HEK293 (cell line): ENCODE results near the gene ZNF423.

Experiments
- INSM2 ChIP-seq: fragments of 450-650 bp; formaldehyde crosslinking; IDR thresholded peaks from 2 replicates; pipeline ENCODE4 v1.5.1; 2016; ENCODE audit warnings: missing biosample characterization, missing genetic modification characterization
- PBX3 ChIP-seq: sonication (generic); formaldehyde crosslinking; IDR thresholded peaks from 2 replicates; pipeline ENCODE4 v1.8.1; 2022; ENCODE audit warnings: mild to moderate bottlenecking, moderate library complexity, missing genetic modification reagents
- PRDM1 ChIP-seq: fragments of 450-650 bp; formaldehyde crosslinking; IDR thresholded peaks from 2 replicates; pipeline ENCODE4; 2016; ENCODE audit warnings: missing biosample characterization, missing genetic modification characterization
- REST ChIP-seq: fragments of 450-650 bp; formaldehyde crosslinking; IDR thresholded peaks from 2 replicates; pipeline ENCODE4 v1.5.1; 2016; ENCODE audit warnings: missing biosample characterization, missing genetic modification characterization
- SP2 ChIP-seq: fragments of 450-650 bp; formaldehyde crosslinking; IDR thresholded peaks from 2 replicates; pipeline ENCODE4 v1.5.1; 2016; ENCODE audit warnings: missing biosample characterization, missing genetic modification characterization
- ZBTB17 ChIP-seq: fragments of 450-650 bp; formaldehyde crosslinking; IDR thresholded peaks from 2 replicates; pipeline ENCODE4 v1.5.1; 2016; ENCODE audit warnings: missing biosample characterization, missing genetic modification characterization
- ZNF184 ChIP-seq: fragments of 450-650 bp; IDR thresholded peaks from 2 replicates; pipeline ENCODE4 v1.5.1; 2018; ENCODE audit warnings: missing biosample characterization, mild to moderate bottlenecking, missing genetic modification characterization
- ZNF202 ChIP-seq: fragments of 450-650 bp; formaldehyde crosslinking; IDR thresholded peaks from 2 replicates; pipeline ENCODE4 v1.5.1; 2016; ENCODE audit warnings: missing biosample characterization, missing genetic modification characterization, borderline replicate concordance
- ZNF214 ChIP-seq: fragments of 450-650 bp; formaldehyde crosslinking; IDR thresholded peaks from 2 replicates; pipeline ENCODE4 v1.5.1; 2017; ENCODE audit warnings: missing biosample characterization, mild to moderate bottlenecking, missing genetic modification characterization, borderline replicate concordance
- ZNF239 ChIP-seq: fragments of 450-650 bp; formaldehyde crosslinking; IDR thresholded peaks from 2 replicates; pipeline ENCODE4 v1.5.1; 2016; ENCODE audit warnings: missing biosample characterization, missing genetic modification characterization
- TF ChIP-seq, protein P1 (sequence below): fragments of 450-650 bp; formaldehyde crosslinking; IDR thresholded peaks from 2 replicates; pipeline ENCODE4 v1.5.1; 2016; ENCODE audit warnings: missing biosample characterization, missing genetic modification characterization
- TF ChIP-seq, protein P2 (sequence below): fragments of 450-650 bp; formaldehyde crosslinking; IDR thresholded peaks from 2 replicates; pipeline ENCODE4 v1.5.1; 2016; ENCODE audit warnings: missing biosample characterization, missing genetic modification characterization

DNA sequence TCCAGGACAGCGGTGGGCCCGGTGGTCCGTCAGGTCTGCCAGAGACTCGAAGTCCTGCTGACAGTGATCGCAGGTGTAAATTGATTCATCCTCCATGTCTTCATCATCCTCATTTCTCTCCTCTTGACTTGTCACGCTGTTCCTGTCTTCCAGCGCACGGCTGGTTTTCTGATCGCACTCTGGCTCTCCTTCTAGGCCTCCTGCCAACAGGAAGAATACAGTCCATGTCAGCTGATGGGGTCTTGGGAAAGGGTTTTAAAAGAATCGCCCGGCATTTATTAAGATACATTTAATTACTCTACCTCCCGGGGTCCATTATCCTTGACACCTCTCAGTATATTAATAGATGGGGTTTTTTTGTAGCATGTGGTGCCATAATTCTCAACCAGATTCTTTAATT, 125.1 kb downstream of the ZNF423 start:
- TF ChIP-seq ZNF239 (tag by site-specific recombination) (no peak), SP2 (no peak), ZNF202 (tag by site-specific recombination) (no peak), ZNF184 (no peak), PBX3 (CRISPR knock-in tag) (no peak), ZBTB17 (tag by site-specific recombination) (no peak), ZNF214 (no peak), PRDM1 (tag by site-specific recombination) (no peak), INSM2 (tag by site-specific recombination) (no peak), REST (tag by site-specific recombination) (no peak)
- TF ChIP-seq, protein P1, sequence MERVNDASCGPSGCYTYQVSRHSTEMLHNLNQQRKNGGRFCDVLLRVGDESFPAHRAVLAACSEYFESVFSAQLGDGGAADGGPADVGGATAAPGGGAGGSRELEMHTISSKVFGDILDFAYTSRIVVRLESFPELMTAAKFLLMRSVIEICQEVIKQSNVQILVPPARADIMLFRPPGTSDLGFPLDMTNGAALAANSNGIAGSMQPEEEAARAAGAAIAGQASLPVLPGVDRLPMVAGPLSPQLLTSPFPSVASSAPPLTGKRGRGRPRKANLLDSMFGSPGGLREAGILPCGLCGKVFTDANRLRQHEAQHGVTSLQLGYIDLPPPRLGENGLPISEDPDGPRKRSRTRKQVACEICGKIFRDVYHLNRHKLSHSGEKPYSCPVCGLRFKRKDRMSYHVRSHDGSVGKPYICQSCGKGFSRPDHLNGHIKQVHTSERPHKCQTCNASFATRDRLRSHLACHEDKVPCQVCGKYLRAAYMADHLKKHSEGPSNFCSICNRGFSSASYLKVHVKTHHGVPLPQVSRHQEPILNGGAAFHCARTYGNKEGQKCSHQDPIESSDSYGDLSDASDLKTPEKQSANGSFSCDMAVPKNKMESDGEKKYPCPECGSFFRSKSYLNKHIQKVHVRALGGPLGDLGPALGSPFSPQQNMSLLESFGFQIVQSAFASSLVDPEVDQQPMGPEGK (tag by site-specific recombination): no peak
- TF ChIP-seq, protein P2, sequence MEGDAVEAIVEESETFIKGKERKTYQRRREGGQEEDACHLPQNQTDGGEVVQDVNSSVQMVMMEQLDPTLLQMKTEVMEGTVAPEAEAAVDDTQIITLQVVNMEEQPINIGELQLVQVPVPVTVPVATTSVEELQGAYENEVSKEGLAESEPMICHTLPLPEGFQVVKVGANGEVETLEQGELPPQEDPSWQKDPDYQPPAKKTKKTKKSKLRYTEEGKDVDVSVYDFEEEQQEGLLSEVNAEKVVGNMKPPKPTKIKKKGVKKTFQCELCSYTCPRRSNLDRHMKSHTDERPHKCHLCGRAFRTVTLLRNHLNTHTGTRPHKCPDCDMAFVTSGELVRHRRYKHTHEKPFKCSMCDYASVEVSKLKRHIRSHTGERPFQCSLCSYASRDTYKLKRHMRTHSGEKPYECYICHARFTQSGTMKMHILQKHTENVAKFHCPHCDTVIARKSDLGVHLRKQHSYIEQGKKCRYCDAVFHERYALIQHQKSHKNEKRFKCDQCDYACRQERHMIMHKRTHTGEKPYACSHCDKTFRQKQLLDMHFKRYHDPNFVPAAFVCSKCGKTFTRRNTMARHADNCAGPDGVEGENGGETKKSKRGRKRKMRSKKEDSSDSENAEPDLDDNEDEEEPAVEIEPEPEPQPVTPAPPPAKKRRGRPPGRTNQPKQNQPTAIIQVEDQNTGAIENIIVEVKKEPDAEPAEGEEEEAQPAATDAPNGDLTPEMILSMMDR: no peak
